ENCODE data around the gene PLOD1.

GRCh38 chr1:11964656-11965055, 30.1 kb downstream of the PLOD1 start:
- TF ChIP-seq CTCF (conservative IDR thresholded peaks at IDR 0.05) (no peak), EZH2 (IDR thresholded peaks at IDR 0.05; ENCODE audit: low read depth) (no peak)
